Tibial nerve (tissue), 3 donors: ENCODE data around the gene SFXN5.

Source experiments
- POLR2A ChIP-seq, 2 donors: fragments of 450-650 bp; IDR thresholded peaks; one replicate each; pipeline ENCODE4 v1.6.1; 2017; ENCODE audit warnings: antibody characterized with exemption in 2 of 2, mild to moderate bottlenecking in 2 of 2, moderate library complexity in 2 of 2
- TF ChIP-seq, protein P1 (sequence below), 5 experiments: fragments of 200-600 bp in 3 of 5; fragments of 450-650 bp in 2 of 5; sonication (generic) in 3 of 5; IDR thresholded peaks; one replicate each; pipeline ENCODE4 v1.5.1; 2016 to 2019; ENCODE audit warnings: antibody characterized with exemption in 5 of 5, mild to moderate bottlenecking in 3 of 5, moderate library complexity in 2 of 5

DNA sequence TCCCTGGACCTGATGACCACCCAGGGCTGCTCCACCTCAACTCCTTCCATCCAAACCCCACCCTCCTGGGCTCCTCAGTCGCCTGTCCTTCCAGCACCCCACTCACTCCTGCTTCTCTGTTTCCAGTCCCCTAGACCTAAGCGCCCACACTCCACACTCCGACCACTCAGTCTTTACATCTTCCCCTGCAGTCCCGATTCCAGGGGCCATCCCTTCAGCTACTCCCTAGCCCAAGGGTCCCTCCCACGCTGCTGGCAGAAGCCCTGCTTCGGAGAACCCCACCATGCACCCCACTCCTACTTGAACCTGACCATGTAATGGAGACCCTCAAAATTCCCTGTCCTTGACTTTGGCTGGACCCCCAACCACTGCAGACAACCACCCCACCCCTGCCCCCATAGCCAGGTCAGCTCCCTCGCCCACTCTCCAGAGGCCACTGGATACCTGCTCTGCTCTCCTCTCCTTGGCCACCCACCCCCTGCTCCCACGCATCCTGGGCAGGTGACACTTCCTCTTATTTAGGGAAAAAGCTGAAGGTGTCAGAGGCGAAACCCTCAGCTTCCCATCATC, 126.0 kb downstream of the SFXN5 start:
- no peak for TF ChIP-seq POLR2A (IDR thresholded peaks at IDR 0.05)
- TF ChIP-seq, protein P1, sequence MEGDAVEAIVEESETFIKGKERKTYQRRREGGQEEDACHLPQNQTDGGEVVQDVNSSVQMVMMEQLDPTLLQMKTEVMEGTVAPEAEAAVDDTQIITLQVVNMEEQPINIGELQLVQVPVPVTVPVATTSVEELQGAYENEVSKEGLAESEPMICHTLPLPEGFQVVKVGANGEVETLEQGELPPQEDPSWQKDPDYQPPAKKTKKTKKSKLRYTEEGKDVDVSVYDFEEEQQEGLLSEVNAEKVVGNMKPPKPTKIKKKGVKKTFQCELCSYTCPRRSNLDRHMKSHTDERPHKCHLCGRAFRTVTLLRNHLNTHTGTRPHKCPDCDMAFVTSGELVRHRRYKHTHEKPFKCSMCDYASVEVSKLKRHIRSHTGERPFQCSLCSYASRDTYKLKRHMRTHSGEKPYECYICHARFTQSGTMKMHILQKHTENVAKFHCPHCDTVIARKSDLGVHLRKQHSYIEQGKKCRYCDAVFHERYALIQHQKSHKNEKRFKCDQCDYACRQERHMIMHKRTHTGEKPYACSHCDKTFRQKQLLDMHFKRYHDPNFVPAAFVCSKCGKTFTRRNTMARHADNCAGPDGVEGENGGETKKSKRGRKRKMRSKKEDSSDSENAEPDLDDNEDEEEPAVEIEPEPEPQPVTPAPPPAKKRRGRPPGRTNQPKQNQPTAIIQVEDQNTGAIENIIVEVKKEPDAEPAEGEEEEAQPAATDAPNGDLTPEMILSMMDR (IDR thresholded peaks at IDR 0.05), result no peak
